ENCODE results near the gene SH2D3C.
"Not testable (repeated sequence)": the region's sequence is repeated elsewhere in the genome, so short reads cannot be mapped to it uniquely, and the experiment has no call there.

The SH2D3C gene

DNA sequence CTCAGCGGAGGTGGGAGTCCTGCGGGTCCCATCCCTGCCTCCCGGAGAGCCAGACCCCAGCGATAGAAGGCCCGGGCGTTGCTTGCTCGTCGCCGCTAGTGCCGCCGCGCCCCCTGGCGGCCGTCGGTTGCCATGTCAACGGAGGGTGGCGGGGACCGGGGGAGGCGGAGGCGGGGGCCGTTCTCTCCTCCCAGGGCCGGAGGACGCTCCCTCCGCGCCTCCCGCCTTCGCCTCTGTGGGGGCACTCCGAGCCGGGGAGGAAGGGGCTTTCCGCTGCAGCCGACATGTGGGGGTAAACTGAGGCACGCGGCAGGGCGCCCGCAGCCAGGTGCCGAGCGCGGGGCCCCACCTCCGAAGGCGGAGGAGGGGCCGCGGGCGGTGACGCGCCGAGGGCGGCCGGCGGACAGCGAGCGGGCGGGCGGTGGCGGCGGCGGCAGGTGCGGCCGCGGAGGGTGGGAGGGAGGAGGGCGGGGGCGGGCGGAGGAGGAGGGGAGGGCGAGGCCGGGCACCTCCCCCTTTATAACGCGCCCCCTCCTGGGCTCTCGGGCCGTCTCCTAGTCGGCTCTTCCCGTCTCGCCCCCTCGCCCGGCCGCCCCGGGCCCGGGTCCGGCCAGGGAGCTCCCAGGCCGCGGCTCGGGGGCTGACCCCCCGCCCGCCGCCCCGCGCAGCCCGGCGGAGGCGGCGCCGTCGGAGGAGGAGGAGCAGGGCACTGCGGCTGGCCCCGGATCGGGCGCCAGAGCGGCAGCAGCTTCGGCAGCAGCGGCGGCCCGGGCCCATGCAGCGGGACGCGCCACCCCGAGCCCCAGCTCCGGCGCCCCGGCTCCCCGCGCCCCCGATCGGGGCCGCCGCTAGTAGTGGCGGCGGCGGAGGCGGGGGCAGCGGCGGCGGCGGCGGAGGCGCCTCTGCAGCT, 6.8 kb upstream of the SH2D3C start:
- peak; percentile 67 for DNase-seq

DNA sequence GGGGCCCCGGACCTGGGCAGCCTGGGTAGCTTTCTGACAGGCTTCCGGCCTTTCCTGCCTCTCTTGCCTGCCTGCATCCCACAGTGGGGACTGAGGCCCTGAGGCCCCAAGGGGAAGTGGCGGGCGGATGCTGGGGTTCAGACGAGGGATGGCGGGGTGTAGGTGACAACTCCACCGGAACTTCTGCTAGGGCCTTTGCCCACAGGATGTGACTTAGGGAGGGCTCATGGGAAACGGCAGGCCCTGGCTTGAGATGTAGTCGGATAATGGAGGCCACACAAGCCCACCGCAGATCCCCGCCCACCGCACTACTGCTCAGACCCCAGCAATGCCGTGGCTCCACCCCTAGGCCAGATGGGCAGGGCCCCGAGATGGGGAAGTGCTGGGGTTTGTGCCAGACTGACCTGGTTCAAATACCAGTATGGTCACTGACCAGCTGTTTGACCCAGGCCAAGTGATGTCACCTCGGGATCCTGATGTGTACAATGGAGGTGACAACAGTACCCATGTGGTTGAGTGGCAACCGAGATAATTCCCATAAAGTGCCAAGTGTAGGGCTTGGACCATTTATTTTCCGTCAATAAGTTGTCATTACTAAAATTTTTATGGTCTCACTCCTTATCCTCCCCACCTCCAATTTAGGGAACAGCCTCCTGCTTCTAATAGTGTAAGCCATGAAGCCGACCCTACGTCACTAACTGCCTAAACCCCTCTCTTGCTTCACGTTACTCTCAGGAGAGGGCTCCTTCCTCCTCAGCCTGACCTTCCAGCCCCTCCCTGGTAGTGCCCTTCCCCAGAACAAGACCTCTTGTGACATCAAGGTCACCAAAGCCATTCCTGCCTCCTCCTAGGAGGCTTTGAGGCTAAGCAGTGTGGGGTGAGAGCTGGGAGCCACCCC, 4.9 kb upstream of the SH2D3C start:
- DNase-seq, result no peak

DNA sequence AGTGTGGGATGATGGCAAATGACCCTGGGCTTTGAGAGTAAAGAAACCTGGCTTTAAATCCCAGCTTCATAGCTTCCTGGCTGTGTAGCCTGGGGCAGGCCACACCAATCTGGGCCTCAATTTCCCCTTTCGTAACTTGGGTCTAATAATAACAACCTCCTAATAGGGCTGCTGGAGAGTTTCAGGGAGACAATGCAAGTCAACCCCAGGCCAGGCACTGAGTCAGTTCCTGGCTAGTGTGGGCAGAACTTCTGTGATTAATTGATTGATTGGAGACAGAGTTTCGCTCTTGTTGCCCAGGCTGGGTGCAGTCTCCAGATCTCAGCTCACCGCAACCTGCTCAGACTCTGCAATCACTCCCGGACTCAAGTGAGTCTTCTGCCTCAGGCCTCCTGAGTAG, 3.3 kb upstream of the SH2D3C start:
- DNase-seq, result no peak

DNA sequence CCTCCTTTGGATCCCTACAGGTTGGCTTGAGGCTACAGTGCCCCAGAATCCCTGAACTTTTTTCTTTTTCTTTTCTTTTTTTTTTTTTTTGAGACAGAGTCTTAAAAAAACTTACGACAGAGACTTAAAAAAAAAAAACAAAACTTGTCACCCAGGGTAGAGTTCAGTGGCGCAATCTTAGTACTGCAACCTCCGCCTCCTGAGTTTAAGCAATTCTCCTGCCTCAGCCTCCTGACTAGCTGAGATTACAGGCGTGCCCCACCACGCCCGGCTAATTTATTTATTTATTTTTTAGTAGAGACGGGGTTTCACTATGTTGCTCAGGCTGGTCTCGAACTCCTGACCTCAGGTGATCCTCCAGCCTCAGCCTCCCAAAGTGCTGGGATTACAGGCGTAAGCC, 2.4 kb upstream of the SH2D3C start:
- not testable (repeated sequence) for DNase-seq

DNA sequence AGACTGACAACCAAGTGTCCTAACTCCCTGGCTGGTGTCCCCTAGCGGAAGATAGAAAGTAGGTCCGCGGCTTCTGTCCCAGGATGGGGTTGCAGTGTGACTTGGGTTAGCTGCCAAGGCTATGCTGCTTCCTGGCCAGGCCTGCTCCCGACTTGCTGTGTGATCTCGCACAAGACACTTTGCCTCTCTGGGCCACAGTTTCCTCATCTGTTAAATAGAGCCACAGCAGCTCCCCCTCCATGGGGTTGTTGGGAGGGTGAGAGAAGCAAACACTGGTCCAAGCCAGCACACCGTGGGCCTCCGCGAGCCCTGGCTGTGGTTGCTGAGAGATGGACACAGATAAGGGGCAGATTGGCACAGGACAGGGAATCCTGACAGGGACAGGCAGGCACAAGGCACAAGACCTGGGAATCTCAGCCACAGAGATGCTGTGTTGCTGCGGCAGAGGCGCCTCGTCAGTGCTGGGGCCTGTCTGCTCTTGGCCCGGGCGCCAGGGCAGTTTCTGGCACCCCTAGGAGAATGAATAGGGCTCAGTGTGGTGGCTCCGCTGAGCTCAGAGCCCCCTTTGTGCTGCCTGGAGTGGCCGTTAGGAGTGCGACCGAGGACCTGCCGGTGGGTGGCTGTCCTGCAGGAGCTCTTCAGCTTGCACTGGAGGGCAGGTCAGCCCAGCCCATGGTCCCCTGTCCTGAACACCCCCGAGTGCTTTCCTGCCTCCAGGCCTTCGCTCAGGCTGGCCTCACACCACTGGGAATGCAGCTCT, 1.8 kb upstream of the SH2D3C start:
- no peak for DNase-seq

DNA sequence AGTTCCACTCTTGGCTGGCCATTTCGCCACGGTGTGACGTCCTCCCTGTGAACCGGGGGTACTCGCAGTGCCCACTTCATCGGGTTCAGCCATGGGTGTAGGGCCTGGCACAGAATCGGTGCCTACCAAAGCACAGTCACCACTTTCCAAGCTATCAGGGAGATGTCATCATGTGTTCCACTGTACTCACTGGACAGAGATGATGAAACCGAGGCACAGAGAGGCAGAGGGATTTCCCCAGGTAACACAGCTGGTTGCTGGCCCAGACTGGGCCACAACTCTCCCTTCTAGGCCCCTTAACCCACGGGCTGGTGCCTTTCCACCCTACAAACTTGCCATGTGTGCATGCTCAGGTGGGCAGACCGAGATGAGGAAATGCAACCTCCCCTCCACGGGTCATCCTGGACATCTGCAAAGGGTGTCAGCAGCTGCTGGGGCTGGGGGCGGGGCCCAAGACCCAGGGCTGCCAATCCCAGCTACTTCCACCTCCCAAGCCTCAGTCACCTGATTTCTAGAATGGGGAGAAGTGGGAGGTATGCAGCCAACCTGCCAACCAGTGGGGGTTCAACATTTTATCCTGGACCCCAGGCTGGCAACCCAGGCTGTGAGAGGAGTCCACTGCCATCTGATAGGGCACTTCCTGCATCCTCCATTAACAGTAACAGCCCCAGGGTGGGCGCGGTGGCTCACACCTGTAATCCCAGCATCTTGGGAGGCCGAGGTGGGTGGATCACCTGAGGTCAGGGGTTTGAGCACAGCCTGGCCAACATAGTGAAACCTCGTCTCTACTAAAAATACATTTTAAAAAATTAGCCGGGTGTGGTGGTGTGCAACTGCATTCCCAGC, 893 bp upstream of the SH2D3C start:
- no peak for DNase-seq

DNA sequence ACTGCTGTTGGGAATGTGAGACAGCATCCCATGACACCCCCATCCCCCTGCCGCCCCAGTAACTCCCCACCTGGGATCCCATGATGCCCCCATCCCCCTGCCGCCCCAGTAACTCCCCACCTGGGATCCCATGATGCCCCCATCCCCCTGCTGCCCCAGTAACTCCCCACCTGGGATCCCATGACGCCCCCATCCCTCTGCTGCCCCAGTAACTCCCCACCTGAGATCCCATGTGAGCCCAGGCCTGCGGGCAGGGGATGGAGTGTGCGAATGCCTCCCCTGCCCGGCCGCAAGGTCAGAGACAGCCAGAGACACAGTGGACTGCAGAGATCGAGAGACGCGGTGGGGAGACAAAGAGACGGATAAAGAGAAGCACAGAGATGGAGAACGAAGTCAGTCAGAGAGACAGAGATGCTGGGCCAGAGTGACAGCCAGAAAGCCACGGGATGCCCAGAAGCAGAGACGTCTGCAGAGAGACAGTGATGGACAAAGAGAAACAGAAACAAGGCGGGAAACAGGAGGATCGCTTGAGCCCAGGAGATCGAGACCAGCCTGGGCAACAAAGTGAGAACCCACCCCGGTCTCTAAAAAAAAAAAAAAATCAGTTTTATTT, 992 bp downstream of the SH2D3C start:
- no peak for DNase-seq

DNA sequence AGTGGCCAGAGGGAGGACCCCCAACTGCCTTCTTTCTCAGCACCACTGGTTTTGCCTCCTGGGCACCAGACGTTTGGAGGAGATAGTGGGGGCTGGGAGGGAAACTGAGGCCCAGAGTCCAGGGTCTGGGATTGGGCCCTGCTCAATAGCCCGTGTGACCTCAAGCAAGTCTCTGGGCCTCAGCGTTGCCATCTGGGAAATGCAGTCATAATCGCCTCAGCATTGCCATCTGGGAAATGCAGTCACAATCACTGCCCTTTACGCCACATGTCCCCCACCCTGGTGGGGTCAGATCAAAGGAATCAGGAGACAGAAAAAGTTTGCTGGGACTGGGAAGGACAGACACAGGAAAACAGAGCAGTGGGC, 1.6 kb downstream of the SH2D3C start:
- DNase-seq, result no peak

DNA sequence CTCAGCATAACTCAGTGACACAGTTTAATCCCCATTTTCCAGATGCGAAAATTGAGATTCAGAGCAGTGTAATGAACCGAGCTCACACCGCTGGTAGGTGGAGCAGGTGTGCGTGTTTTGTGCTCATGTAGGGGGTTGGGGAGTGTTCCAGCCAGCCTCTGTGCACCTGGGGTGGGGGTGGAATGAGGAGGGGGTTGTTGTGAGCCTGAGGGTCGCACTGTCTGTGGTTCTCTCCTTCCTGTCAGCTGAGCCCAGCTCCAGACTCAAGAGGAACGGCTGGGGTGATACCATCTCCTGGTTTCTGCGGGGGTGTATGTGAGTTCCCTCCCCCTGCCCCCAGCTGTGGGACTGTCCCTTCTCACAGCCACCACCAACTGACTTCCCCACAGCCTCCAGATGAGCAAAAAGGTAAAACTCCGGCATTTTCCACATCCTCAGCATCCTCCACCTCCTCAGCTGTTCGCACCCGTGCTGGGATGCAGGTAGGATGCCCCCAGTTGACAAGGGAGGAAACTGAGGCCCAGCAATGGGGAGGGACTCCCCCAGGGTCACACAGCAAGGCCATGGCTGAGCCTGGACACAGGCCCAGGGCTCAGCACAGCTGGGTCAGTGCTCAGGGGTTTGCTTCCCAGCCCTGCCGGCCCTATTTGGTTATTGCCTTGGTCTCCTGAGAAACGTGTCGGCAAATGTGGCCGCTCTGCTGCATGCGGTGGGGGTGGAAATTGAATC, 2.1 kb downstream of the SH2D3C start:
- DNase-seq, result no peak

DNA sequence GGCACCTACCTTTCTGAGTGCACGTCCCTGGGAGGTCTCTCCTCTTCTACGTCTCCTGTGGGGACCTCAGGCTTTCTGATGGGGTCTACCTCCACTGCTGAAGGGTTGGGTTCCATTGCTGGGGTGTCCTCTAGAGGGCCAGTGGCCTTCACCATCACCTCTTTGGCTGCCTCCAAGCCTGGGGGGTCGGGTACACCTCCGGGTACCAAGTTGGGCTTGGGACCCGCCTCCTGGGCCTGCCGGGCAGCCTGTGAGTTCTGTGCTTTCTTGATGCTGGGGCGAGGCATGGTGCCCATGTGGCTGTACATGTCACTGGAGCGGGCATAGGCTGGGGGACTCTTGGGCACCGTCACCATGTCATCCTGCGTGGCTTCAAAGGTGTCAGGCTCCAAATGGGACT, 4.5 kb downstream of the SH2D3C start:
- no peak for DNase-seq

DNA sequence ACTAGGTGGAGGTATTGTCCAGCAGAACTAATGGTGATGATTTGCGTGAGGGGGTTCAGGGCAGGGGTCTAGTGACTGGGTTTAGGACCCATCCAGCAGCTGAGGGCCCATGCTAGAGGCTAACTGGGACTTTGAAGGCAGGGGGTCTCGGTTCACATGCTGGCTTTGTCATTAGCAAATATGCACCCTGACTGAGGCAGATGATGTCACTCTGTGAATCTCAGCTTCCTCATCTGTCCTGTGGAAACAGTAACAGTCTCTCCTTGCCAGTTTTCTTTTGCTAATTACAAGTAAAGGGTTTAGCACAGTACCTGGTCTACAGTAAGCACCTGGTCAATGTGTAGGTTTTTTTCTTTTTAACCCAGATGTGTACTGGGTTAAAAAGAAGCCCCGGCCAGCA, 5.2 kb downstream of the SH2D3C start:
- DNase-seq, result no peak

DNA sequence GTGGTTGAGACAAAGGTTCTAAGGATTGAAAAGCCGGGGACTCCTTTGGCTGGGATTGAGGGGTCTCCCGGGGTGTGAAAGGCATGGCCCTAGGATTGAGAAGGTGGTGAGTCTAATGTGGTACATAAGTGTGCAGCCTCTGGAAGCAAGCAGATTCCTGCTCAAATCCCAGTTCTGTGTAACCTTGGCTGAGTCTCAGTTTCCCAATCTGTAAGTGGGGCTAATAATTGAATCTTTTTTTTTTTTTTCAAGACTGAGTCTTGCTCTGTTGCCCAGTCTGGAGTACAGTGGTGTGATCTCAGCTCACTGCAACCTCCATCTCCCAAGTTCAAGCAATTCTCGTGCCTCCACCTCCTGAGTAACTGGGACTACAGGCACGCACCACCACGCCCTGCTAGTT, 5.9 kb downstream of the SH2D3C start:
- DNase-seq, result no peak

DNA sequence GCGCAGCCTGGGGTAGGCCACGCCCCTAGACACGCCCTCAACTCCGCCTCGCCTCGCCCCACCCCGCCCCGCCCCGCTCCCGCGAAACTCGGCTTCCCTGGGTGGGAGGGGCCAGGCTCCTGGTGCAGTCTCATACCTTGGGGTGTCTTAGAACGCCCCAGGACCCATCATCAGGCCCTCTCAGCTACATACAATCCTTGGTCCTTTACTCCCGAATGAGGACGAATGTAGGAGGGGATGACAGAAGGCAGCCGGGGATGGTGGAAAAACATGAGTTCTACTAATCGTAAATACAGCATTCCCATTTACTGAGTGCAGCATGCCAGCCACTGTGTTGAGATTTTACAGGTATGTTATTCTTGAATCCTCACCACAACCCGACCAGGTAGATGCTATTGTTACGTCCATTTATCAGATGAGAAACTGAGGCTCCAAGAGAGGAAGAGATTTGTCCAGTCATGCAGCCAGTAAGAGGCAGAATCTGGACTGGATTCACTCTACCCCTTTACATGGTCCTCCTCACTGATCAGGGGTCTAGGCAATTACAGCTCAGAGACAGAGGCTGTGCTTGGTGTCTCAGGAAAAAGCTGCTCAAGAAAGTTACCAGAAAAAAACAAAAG, 6.8 kb downstream of the SH2D3C start:
- DNase-seq, result no peak

DNA sequence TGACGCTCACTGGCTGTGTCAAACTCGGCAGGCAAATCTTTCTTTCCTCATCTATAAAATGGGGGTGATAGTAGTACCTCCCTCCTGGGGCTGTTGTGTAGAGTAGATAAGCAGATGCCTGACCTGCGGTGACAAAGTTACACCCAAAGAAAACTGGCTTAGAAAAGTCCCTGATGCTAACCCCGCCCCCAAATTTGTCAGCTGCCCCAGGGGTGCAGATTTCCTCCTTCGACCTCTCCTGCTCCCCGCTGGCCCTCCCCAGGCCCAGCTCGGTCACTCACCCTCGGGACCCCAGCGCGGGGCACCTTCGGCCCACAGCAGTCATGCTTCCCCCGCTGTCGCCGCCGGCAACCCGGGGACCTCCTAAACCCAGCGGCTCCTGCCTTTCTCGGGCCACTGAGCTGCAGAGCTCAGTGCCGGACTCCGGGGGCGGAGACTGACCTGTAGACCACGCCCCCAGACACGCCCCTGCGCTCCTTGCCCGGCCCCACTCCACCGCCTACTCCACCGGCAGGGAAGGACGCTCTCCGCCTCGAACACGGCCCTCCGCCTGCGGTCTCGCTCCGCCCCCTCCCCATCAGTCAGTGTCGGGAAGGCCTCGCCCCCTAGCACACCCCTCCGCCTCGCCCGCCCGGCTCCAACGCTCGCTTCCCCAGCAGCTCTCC, 7.4 kb downstream of the SH2D3C start:
- peak; percentile 93 for DNase-seq

DNA sequence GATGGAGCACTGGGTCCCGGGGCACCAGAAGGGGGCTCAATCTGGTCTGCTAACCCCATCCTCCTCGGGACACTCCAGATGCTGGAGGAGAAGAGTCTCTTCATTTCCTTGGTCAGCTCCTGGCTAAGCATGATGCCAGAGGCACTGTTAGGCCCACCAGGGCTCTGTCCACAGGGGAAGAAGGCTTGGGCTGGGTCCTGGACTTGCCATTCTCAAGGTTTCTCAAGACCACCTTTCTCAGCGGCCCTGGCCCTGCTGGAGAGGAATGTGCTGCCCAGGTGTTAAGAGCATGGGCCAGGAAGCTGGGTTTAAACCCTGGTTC, 7.9 kb downstream of the SH2D3C start:
- no peak for DNase-seq

DNA sequence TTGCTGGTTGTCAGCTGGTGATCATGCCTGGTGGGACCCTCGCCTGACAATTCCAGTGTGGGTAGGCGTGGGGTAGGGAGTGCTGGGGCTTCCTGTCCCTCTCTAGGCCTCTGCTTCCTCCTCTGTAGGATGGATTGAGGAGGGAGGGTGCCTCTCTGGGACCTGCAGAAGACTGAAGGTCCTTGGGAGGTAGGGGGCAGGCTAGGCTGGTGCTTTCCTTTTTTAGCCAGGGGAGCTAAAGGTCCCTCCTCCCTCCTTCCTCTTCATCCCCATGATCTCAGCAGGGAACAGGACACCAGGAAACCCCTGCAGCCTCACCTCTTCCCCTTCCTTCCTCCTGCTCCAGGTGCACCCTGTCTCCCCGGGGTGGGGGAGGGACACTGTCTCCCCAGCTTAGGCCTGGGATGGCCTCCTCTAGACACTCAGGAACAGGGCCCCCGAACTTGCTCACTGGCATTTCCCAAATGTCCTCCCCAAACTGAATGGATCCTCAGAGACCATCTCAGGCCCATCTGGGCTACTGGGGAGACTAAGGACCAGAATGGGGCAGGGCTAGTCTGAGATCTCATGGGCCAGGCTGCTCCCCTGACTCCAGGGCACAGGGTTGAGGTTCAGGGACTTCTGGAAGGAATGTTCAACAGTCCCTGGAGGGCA, 8.4 kb downstream of the SH2D3C start:
- no peak for DNase-seq

DNA sequence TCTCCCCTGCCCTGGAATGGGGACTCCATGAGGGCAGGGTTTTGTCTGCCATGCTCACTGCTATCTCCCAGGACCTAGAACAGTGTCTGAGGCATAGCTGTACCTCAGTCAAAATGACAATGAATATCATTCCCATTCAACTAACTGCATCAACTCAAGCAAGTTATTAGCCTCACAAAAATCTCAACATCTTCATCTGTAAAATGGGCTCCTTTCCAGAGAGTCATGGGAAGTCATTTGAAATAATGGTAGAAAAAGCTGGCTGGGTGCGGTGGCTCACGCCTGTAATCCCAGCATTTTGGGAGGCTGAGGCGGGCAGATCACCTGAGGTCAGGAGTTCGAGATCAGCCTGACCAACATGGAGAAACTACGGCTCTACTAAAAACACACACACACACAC, 9.4 kb downstream of the SH2D3C start:
- no peak for DNase-seq

DNA sequence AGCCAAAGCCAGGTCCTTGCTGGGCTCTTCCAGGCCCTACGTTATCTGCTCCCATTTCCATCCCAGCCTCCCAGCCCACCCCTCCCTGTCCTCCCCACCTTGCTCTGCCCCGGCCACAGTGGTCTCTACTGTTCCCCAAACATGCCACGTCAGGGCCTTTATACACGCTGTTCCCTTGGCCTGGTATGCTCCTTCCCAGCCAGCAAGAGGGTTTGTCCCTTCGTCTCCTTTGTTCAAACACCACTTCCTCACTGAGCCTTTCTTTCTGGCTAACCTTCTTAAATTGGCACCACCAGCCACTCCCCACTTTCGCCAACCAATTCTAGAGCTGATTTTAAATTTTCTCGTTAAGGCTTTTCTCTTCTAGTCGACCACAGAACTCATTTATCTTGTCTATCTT, 9.8 kb downstream of the SH2D3C start:
- DNase-seq, result no peak

DNA sequence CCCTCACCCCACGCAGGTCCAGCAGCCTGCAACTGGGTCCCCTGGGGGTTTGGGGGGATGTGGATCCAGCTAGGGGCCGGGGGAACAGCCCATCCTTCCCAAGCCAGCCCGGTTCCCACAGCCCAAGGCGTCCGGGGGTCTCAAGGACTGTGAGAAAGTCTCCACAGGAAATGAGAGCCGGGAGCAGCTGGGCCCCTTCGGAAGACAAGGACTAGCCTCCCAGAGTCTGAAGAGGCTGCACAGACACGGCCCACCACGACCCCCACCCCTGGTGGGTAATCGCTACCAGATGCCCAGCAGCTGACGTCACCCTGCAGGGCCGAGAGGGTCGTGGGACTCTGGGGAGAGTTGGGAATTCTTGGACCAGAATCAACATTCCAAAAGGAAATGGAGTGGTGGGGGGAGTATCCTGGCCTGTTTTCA, 10.5 kb downstream of the SH2D3C start:
- DNase-seq, result no peak

DNA sequence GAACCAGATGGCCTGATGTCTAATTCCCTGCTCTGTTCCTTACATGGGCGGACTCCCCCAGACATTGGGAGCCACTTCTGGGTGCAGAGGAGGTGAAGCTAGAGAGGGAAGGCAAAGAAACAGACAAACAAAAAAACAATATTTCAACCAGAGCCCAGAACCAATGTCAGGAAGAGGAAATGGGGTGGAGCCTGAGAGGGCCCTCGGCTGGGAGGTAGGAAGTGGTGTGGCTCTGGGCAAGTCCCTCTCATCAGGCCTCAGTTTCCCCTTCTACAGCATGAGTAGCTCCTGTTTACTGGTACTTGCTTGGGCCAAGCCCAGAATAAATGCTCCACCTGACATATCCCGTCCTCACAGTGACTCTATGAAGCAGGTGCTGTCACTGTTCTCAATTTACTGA, 11.1 kb downstream of the SH2D3C start:
- DNase-seq, result no peak
